ENCODE measurements around the gene COG5. TPM values are rescaled to one million over a fixed set of nuclear protein-coding genes. Genes with fewer than 3 reads are reported as not detected.

COG5 gene
- total RNA-seq, 1 donor from 2014 or later = 44.7 TPM

DNA sequence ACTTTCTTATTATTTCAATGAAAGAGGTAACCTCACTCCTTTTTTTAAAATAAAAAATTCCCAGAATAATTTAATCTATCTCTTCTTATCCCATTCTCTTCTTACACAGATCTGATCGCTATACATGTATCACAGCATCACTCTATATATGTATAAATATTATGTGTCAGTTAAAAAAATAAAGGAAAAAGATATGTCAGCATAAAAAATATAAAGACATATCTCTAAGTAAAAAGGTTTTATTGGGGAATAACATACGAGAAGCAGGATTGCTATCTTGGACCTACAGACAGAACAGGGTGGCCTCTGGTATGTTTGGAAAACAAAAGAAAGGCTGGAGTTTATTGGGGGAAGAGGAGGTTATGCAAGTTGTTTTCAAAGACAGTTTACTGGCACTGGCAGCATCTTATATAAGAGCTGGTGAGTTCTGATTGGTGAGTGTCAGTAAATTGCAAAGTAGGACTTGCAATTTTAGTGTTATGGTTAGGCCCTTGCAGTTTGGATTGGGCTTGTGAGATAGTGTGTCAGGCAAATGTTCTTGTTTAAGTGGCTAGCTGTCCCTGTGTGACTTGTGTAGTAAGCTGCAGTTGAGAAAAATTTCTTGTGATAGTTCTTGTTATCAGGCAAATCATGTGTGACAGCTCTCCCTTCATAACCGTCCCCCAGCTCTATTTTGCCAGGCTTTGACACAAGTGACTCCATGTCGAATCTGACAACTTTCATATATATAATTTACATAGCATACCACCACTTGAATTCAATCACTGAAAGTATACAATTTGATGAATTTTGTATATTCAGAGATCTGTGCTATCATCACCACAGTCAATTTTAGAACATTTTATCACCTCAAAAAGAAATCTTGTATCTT, 276.7 kb downstream of the COG5 start:
- no peak for DNase-seq (ENCODE audit: extremely low spot score, unreplicated experiment)
- no peak overlapping the region for H3K27ac Mint-ChIP-seq (ENCODE audit: unreplicated experiment)
- no peaks in the 10 kb centered on the region for H3K27me3 Mint-ChIP-seq (ENCODE audit: unreplicated experiment)
- peaks cover 27% of the 10 kb centered on the region for H3K36me3 Mint-ChIP-seq (ENCODE audit: unreplicated experiment)
- TF ChIP-seq, protein P1, sequence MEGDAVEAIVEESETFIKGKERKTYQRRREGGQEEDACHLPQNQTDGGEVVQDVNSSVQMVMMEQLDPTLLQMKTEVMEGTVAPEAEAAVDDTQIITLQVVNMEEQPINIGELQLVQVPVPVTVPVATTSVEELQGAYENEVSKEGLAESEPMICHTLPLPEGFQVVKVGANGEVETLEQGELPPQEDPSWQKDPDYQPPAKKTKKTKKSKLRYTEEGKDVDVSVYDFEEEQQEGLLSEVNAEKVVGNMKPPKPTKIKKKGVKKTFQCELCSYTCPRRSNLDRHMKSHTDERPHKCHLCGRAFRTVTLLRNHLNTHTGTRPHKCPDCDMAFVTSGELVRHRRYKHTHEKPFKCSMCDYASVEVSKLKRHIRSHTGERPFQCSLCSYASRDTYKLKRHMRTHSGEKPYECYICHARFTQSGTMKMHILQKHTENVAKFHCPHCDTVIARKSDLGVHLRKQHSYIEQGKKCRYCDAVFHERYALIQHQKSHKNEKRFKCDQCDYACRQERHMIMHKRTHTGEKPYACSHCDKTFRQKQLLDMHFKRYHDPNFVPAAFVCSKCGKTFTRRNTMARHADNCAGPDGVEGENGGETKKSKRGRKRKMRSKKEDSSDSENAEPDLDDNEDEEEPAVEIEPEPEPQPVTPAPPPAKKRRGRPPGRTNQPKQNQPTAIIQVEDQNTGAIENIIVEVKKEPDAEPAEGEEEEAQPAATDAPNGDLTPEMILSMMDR (IDR thresholded peaks at IDR 0.05) = no peak
- peaks cover 7% of the 10 kb centered on the region for H3K9me3 Mint-ChIP-seq (ENCODE audit: unreplicated experiment)
- no peak overlapping the region for H3K4me3 Mint-ChIP-seq (ENCODE audit: unreplicated experiment)
- H3K4me1 Mint-ChIP-seq (ENCODE audit: unreplicated experiment) = no peaks in the 10 kb centered on the region

DNA sequence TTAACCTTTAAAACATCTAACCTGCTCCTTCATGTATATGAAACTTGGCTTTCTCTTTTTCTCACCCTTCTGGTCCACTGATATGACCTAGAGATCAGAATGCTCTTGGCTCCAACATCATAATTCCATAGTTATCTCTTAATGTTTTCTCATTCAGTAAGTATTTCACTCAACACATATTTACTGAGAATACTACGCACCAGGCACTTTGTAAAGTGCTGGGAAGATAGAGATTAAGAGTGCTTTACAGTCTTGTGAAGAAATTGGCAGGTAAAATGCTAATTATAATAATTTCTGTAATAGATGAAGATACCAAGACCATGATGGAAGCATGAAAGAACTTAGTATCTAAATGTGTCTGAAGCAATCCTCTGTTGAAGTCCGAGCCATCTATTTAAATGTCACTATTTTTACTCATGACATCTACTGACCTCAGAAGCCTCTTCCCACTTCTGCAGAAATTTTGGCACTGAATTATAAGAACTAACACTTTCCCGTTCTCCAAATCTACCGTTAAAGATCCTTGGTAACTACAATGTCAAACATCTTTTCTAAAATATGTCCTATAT, 278.7 kb downstream of the COG5 start:
- DNase-seq (ENCODE audit: extremely low spot score, unreplicated experiment) = no peak
- Mint-ChIP-seq H3K27ac (ENCODE audit: unreplicated experiment) (no peak overlapping the region), H3K36me3 (ENCODE audit: unreplicated experiment) (peaks cover 13% of the 10 kb centered on the region), H3K4me1 (ENCODE audit: unreplicated experiment) (no peaks in the 10 kb centered on the region), H3K27me3 (ENCODE audit: unreplicated experiment) (no peaks in the 10 kb centered on the region), H3K9me3 (ENCODE audit: unreplicated experiment) (no peaks in the 10 kb centered on the region), H3K4me3 (ENCODE audit: unreplicated experiment) (no peak overlapping the region)
- TF ChIP-seq, protein P1 (IDR thresholded peaks at IDR 0.05) = no peak

DNA sequence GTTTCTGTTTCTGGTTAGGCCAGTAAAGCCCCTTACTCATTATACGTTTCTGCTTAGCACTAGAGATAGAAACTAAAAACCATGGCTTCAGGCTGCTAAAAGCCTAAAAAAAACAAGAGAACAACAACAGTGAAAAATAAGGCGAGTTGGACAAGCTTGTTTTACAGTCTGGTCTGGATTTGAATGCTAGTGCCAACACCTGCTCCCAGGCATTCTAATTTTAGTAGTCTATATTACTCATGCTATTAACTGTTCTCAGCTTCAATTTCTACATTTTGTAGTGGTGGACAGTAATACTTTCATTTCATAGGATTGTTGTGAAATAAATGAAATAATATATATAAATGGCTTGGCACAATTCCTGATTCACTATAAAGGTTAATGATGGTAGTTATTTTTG, 286.4 kb downstream of the COG5 start:
- Mint-ChIP-seq H3K36me3 (ENCODE audit: unreplicated experiment) (peaks cover 24% of the 10 kb centered on the region), H3K27me3 (ENCODE audit: unreplicated experiment) (no peaks in the 10 kb centered on the region), H3K9me3 (ENCODE audit: unreplicated experiment) (no peaks in the 10 kb centered on the region), H3K4me1 (ENCODE audit: unreplicated experiment) (peaks cover 3% of the 10 kb centered on the region), H3K4me3 (ENCODE audit: unreplicated experiment) (no peak overlapping the region), H3K27ac (ENCODE audit: unreplicated experiment) (no peak overlapping the region)
- TF ChIP-seq, protein P1 (IDR thresholded peaks at IDR 0.05) = no peak
- no peak for DNase-seq (ENCODE audit: extremely low spot score, unreplicated experiment)

DNA sequence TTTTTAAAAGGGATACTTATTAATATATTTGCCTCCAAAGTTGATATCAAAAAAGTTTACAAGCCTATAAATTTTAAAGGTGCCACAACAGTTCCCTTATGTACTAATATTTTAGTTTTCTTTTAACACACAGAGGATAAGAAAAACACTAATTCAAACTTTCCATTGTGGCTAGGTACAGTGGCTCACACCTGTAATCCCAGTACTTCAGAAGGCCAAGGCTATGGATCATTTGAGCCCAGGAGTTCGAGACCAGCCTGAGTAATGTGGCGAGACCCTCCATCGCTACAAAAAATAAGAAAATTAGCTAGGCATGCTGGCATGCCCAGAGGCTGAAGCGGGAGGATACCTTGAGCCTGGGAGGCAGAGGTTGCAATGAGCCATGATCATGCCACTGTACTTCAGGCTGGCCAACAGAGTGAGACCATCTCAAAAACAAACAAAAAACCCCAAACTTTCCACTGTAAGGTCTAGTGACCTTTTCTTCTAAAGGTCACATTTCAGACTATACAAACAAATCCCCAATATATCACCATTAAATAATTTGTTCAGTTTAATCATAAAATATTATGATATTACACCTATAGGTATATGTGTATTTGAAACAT, 287.4 kb downstream of the COG5 start:
- Mint-ChIP-seq H3K27me3 (ENCODE audit: unreplicated experiment) (no peaks in the 10 kb centered on the region), H3K36me3 (ENCODE audit: unreplicated experiment) (peaks cover 19% of the 10 kb centered on the region), H3K4me3 (ENCODE audit: unreplicated experiment) (no peak overlapping the region), H3K9me3 (ENCODE audit: unreplicated experiment) (no peaks in the 10 kb centered on the region), H3K27ac (ENCODE audit: unreplicated experiment) (no peak overlapping the region), H3K4me1 (ENCODE audit: unreplicated experiment) (peaks cover 3% of the 10 kb centered on the region)
- TF ChIP-seq, protein P1 (IDR thresholded peaks at IDR 0.05) = no peak
- no peak for DNase-seq (ENCODE audit: extremely low spot score, unreplicated experiment)

DNA sequence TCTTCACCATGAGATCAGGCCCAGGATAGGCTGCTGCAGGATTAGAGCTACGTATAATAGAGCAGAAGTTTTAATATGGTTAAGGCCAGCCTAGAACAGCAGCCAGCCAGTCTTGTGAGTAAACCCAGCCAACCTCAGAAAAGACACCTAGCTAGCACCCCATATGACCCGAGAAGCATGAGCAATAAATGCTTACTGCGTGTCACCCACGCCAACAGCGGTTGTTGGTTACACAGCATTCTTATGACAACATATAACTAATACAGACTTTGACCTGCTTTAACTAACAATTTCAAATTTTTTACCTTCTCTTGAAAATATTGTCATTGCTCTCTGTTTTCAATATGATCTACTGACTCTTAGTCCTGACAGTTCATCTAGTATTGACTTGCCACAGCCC, 289.2 kb downstream of the COG5 start:
- no peak for DNase-seq (ENCODE audit: extremely low spot score, unreplicated experiment)
- Mint-ChIP-seq H3K27ac (ENCODE audit: unreplicated experiment) (no peak overlapping the region), H3K9me3 (ENCODE audit: unreplicated experiment) (no peaks in the 10 kb centered on the region), H3K36me3 (ENCODE audit: unreplicated experiment) (peaks cover 24% of the 10 kb centered on the region), H3K27me3 (ENCODE audit: unreplicated experiment) (no peaks in the 10 kb centered on the region), H3K4me1 (ENCODE audit: unreplicated experiment) (peaks cover 3% of the 10 kb centered on the region), H3K4me3 (ENCODE audit: unreplicated experiment) (no peak overlapping the region)
- TF ChIP-seq, protein P1 (IDR thresholded peaks at IDR 0.05) = no peak
